Activated CD4-positive, alpha-beta T cell treated with anti-CD3 and anti-CD28 coated beads for 36 hours (primary cell): Measurements from ENCODE around the gene MSANTD2. TPM values are rescaled to one million over a fixed set of nuclear protein-coding genes. Genes with fewer than 3 reads are reported as not detected.

Experiments
- ATAC-seq: fragments of 200-7000 bp; cut with Tn5 transposase; one replicate; pipeline ENCODE4 v1.10.0; 2021; ENCODE audit warnings: mild to moderate bottlenecking, moderate library complexity
- CTCF ChIA-PET: fragments of 350-600 bp; sonication (Branson Sonifier 250); formaldehyde crosslinking; loops from one replicate; lab custom pipeline; 2021; ENCODE audit warnings: antibody characterized with exemption; lab: Charles Lee
- POLR2A ChIA-PET: fragments of 350-600 bp; sonication (Branson Sonifier 250); formaldehyde crosslinking; loops from one replicate; lab custom pipeline; 2021; ENCODE audit warnings: antibody characterized with exemption, inconsistent platforms; lab: Charles Lee
- DNase-seq: peaks from one replicate; pipeline ENCODE4 v3.0.0-alpha.2; 2020
- H3K27ac Mint-ChIP-seq: one replicate; pipeline ENCODE4 v1.8.0; 2021; ENCODE audit warnings: mixed read lengths
- H3K27me3 Mint-ChIP-seq: one replicate; pipeline ENCODE4 v1.8.0; 2021; ENCODE audit warnings: mixed read lengths
- H3K36me3 Mint-ChIP-seq: one replicate; pipeline ENCODE4 v1.8.0; 2021; ENCODE audit warnings: low read depth, mixed read lengths
- H3K4me1 Mint-ChIP-seq: one replicate; pipeline ENCODE4 v1.8.0; 2021; ENCODE audit warnings: mixed read lengths
- H3K4me3 Mint-ChIP-seq: one replicate; pipeline ENCODE4 v1.8.0; 2021; ENCODE audit warnings: mild to moderate bottlenecking, moderate library complexity, mixed read lengths
- H3K9me3 Mint-ChIP-seq: one replicate; pipeline ENCODE4 v1.8.0; 2021; ENCODE audit warnings: low read depth, mixed read lengths
- intact Hi-C, 2 experiments: fragments of 100-400 bp; cut with DNase I in 1 of 2; cut with micrococcal nuclease in 1 of 2; formaldehyde crosslinking; loops; one replicate each; pipeline versions ENCODE4 v1.14.2 to v1.15.1; 2022 to 2024; cut with DNase I, micrococcal nuclease
- total RNA-seq, 2 experiments: library from RNA; stranded (reverse); gene quantifications; one replicate each; pipeline ENCODE4 v1.2.3, GENCODE V29; 2021

MSANTD2 gene
- total RNA-seq, 2 experiments from 2014 or later: 6.9 to 8.6 TPM

GRCh38 chr11:124754309-124754708 is 45.9 kb downstream of the MSANTD2 start:
- no peak for ATAC-seq
- intact Hi-C loops: no loop called here

GRCh38 chr11:124753624-124754023 is 46.6 kb downstream of the MSANTD2 start:
- DNase-seq (no peak), ATAC-seq (no peak)
- no peaks in the 10 kb centered on the region for H3K9me3 Mint-ChIP-seq
- H3K27ac Mint-ChIP-seq: no peak overlapping the region
- peaks cover 5% of the 10 kb centered on the region for H3K4me1 Mint-ChIP-seq
- POLR2A ChIA-PET: no interaction called here
- CTCF ChIA-PET: interaction anchor here (0.5 to 1.3 kb wide), 3 partner anchors 9 to 46 kb away, joined by 3 to 5 read pairs (median 3); no protein-coding TSS in a partner anchor
- H3K27me3 Mint-ChIP-seq: peaks cover 23% of the 10 kb centered on the region
- intact Hi-C loops: no loop called here
- no peaks in the 10 kb centered on the region for H3K36me3 Mint-ChIP-seq
- no peak overlapping the region for H3K4me3 Mint-ChIP-seq

More at GRCh38 chr11:124754309-124754708, 45.9 kb downstream of the MSANTD2 start:
- H3K4me3 Mint-ChIP-seq: no peak overlapping the region
- H3K9me3 Mint-ChIP-seq: no peaks in the 10 kb centered on the region
- H3K27me3 Mint-ChIP-seq: peaks cover 27% of the 10 kb centered on the region
- DNase-seq: no peak
- CTCF ChIA-PET: interaction anchor here (0.5 to 1.0 kb wide), 2 partner anchors 8 to 45 kb away, joined by 3 to 5 read pairs; partner anchors contain the start of gene ESAM
- no peaks in the 10 kb centered on the region for H3K36me3 Mint-ChIP-seq
- H3K4me1 Mint-ChIP-seq: peaks cover 7% of the 10 kb centered on the region
- POLR2A ChIA-PET: no interaction called here
- no peak overlapping the region for H3K27ac Mint-ChIP-seq

GRCh38 chr11:124753205-124753604 is 47.0 kb downstream of the MSANTD2 start:
- peaks cover 1% of the 10 kb centered on the region for H3K4me1 Mint-ChIP-seq
- H3K36me3 Mint-ChIP-seq: no peaks in the 10 kb centered on the region
- ATAC-seq (no peak), DNase-seq (no peak)
- H3K27ac Mint-ChIP-seq: no peak overlapping the region
- intact Hi-C loops: no loop called here
- no peaks in the 10 kb centered on the region for H3K9me3 Mint-ChIP-seq
- H3K4me3 Mint-ChIP-seq: no peak overlapping the region
- H3K27me3 Mint-ChIP-seq: peaks cover 18% of the 10 kb centered on the region
- ChIA-PET CTCF (interaction anchor here (0.6 to 1.3 kb wide), 6 partner anchors 10 to 388 kb away, joined by 3 to 5 read pairs (median 4); no protein-coding TSS in a partner anchor), POLR2A (no interaction called here)

GRCh38 chr11:124752471-124753102 is 47.6 kb downstream of the MSANTD2 start:
- Mint-ChIP-seq H3K4me3 (no peak overlapping the region), H3K27me3 (peaks cover 13% of the 10 kb centered on the region), H3K9me3 (no peaks in the 10 kb centered on the region), H3K4me1 (no peaks in the 10 kb centered on the region), H3K27ac (no peak overlapping the region), H3K36me3 (no peaks in the 10 kb centered on the region)
- ChIA-PET POLR2A (no interaction called here), CTCF (interaction anchor here (0.6 to 1.3 kb wide), 6 partner anchors 10 to 388 kb away, joined by 3 to 4 read pairs (median 3); no protein-coding TSS in a partner anchor)
- no peak for DNase-seq
- intact Hi-C loops: no loop called here
- ATAC-seq: no peak

- intact Hi-C loops: no loop called here
- CTCF ChIA-PET: interaction anchor here (0.7 to 1.3 kb wide), 3 partner anchors 11 to 85 kb away, joined by 3 to 4 read pairs (median 3); no protein-coding TSS in a partner anchor
- peaks cover 8% of the 10 kb centered on the region for H3K27me3 Mint-ChIP-seq
- H3K27ac Mint-ChIP-seq: no peak within 1 kb of the TSS
- peaks cover 3% of the 10 kb centered on the region for H3K4me1 Mint-ChIP-seq
- no peaks in the 10 kb centered on the region for H3K9me3 Mint-ChIP-seq
- H3K36me3 Mint-ChIP-seq: no peaks in the 10 kb centered on the region
- no peak within 1 kb of the TSS for H3K4me3 Mint-ChIP-seq
- POLR2A ChIA-PET: no interaction called here
- DNase-seq (no peak), ATAC-seq (no peak)
Measured at GRCh38 chr11:124751741-124752470, 48.3 kb downstream of the MSANTD2 start, which contains the start of gene VSIG2. TSS of gene VSIG2 (minus strand) at chr11:124752255. CDS start at chr11:124752137, 118 bp downstream.

GRCh38 chr11:124751391-124751740 is 48.8 kb downstream of the MSANTD2 start:
- ChIA-PET POLR2A (no interaction called here), CTCF (interaction anchor here (0.5 kb wide), 1 partner anchor 12 kb away, joined by 3 read pairs; no protein-coding TSS in a partner anchor)
- Mint-ChIP-seq H3K4me3 (no peak overlapping the region), H3K36me3 (peaks cover 1% of the 10 kb centered on the region), H3K27ac (no peak overlapping the region), H3K4me1 (peaks cover 6% of the 10 kb centered on the region), H3K27me3 (peaks cover 4% of the 10 kb centered on the region), H3K9me3 (no peaks in the 10 kb centered on the region)
- ATAC-seq: no peak
- no peak for DNase-seq
- intact Hi-C loops: no loop called here

- no peak overlapping the region for H3K4me3 Mint-ChIP-seq
- no peak overlapping the region for H3K27ac Mint-ChIP-seq
- intact Hi-C loops: loop anchor here in 1 of 2 experiments (5.0 kb wide), 2 partner anchors 128 to 202 kb away; partner anchors contain the start of genes CCDC15 and TBRG1
- ChIA-PET CTCF (no interaction called here), POLR2A (no interaction called here)
- peaks cover 1% of the 10 kb centered on the region for H3K36me3 Mint-ChIP-seq
- H3K9me3 Mint-ChIP-seq: no peaks in the 10 kb centered on the region
- H3K4me1 Mint-ChIP-seq: peaks cover 11% of the 10 kb centered on the region
- no peaks in the 10 kb centered on the region for H3K27me3 Mint-ChIP-seq
- ATAC-seq (no peak), DNase-seq (no peak)
Measured at GRCh38 chr11:124749912-124750311, 50.3 kb downstream of the MSANTD2 start.

- H3K4me3 Mint-ChIP-seq: no peak overlapping the region
- H3K9me3 Mint-ChIP-seq: no peaks in the 10 kb centered on the region
- POLR2A ChIA-PET: no interaction called here
- intact Hi-C loops: loop anchor here in 1 of 2 experiments (5.0 kb wide), 2 partner anchors 126 to 204 kb away; partner anchors contain the start of genes CCDC15 and TBRG1
- peaks cover 1% of the 10 kb centered on the region for H3K36me3 Mint-ChIP-seq
- no peaks in the 10 kb centered on the region for H3K27me3 Mint-ChIP-seq
- peaks cover 11% of the 10 kb centered on the region for H3K4me1 Mint-ChIP-seq
- CTCF ChIA-PET: interaction anchor here (0.7 to 2.1 kb wide), 6 partner anchors 10 to 90 kb away, joined by 3 to 16 read pairs (median 3); no protein-coding TSS in a partner anchor
- DNase-seq: no peak
- H3K27ac Mint-ChIP-seq: no peak overlapping the region
- ATAC-seq: no peak
Measured at GRCh38 chr11:124748481-124749343, 51.5 kb downstream of the MSANTD2 start.

GRCh38 chr11:124748100-124748418 is 52.1 kb downstream of the MSANTD2 start:
- Mint-ChIP-seq H3K27ac (no peak overlapping the region), H3K4me1 (peaks cover 11% of the 10 kb centered on the region), H3K9me3 (no peaks in the 10 kb centered on the region), H3K4me3 (no peak overlapping the region), H3K36me3 (peaks cover 1% of the 10 kb centered on the region), H3K27me3 (no peaks in the 10 kb centered on the region)
- DNase-seq: no peak
- ChIA-PET CTCF (interaction anchor here (0.8 to 2.1 kb wide), 5 partner anchors 10 to 90 kb away, joined by 3 to 16 read pairs (median 3); no protein-coding TSS in a partner anchor), POLR2A (no interaction called here)
- intact Hi-C loops: loop anchor here in 1 of 2 experiments (5.0 kb wide), 2 partner anchors 126 to 204 kb away; partner anchors contain the start of genes CCDC15 and TBRG1
- ATAC-seq: no peak

- H3K4me3 Mint-ChIP-seq: peak overlapping the region; percentile 81
- peaks cover 11% of the 10 kb centered on the region for H3K4me1 Mint-ChIP-seq
- CTCF ChIA-PET: interaction anchor here (0.8 to 5.3 kb wide), 10 partner anchors 11 to 129 kb away, joined by 3 to 79 read pairs (median 4); partner anchors contain the start of gene ESAM
- H3K9me3 Mint-ChIP-seq: no peaks in the 10 kb centered on the region
- POLR2A ChIA-PET: no interaction called here
- peaks cover 1% of the 10 kb centered on the region for H3K36me3 Mint-ChIP-seq
- ATAC-seq (no peak), DNase-seq (no peak)
- H3K27me3 Mint-ChIP-seq: no peaks in the 10 kb centered on the region
- no peak overlapping the region for H3K27ac Mint-ChIP-seq
- intact Hi-C loops: loop anchor here (1.0 to 5.0 kb wide), 6 partner anchors 8 to 205 kb away; partner anchors contain the start of genes NRGN (in 2 of the 2), CCDC15 (in 1 of the 2), ESAM (in 1 of the 2) and SIAE (in 1 of the 2)
Measured at GRCh38 chr11:124747406-124748099, 52.7 kb downstream of the MSANTD2 start.
